GM18861 (cell line): Measurements from ENCODE around the gene KLF4.

Experiments used
- ATAC-seq: cut with Tn5 transposase; IDR thresholded peaks from one replicate; pipeline ENCODE4 v1.9.1; 2021; ENCODE audit not compliant: unreplicated experiment

KLF4 gene

DNA sequence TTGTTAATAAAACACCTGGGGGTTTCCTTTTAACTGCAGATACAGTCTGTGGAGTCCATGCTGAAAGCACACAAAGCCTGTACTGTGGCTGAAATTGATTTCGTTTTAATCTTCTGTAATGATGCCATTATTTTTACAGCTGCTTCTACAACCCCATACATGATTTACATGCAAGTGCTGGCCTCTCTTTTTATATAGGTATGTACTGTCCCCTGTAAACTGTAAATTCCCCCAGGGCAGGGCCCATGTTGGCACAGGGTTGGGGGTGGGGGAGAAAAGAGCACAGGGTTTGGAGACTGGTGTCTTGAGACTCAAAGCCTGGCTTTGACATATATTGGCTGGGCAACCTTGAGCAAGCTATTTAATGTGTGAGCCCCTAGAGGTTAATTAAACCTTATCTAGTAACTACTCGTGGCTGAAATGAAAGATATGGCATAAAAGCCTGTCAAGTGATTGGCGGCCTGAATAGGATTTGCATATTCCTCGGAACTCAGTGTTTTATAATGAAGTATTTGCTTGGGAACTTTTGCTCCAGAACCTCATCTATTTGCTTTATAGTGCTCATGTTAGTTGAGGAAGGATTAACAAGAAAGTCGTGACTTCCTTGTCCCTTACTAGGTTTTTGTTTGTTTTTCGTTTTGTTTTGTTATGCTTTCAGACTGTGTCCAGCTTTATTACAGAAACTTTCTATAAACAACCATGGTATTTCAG lies 34.0 kb downstream of the KLF4 start:
- ATAC-seq: no peak

DNA sequence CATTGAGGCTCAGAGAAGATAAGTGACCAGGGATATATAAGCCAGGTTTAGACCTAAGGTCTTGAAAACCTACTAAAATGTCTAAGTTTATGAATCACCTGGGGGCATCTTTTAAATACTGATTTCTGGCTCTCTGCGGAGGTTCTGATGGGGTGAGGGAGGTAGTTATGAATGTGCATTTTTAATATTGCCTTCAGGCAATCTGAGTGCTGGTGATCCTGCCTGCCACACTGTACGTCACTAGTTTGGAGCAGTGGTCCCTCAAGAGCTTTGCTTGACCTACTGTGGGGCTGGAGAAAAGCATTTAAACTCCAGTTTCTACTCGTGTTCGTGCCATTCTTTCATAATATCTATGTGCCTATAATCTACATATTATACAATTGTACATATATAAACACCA lies 36.1 kb downstream of the KLF4 start:
- ATAC-seq: no peak

DNA sequence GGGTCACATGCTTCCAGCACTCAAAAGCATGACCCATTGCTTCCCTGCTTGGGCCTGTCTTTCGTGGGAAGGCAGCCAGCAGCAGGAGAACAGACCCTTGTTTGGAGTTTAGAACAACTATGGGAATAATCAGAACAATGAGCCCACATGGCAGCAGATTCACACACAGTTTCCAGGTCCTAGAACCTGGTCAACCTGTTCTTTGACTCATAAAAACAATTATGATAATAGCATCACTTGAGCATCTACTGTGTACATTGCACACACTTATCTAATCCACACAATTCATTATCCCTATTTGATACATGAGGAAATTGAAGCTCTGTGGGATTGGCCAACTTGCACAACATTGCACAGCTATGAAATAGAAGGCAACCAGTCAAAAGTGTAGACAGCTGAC lies 41.7 kb downstream of the KLF4 start:
- ATAC-seq: no peak

DNA sequence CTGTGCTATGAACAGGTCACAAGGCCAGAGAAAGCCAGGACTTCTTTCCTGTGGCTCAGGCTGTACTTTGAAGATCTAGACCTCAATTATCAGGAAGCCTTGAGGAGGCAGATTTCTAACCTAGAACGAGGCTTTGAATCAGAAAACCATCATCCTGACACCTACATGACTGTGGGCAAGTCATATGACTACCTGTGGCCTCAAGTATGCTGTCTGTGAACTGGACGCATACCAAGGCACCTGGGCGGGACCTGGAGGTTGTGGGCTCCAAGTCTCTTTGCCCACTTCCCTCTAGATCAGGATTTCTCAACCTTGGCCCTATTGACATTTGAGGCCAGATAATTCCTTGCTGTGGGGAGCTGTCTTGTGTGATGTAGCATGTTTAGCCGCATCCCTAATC lies 42.5 kb downstream of the KLF4 start:
- ATAC-seq: no peak

DNA sequence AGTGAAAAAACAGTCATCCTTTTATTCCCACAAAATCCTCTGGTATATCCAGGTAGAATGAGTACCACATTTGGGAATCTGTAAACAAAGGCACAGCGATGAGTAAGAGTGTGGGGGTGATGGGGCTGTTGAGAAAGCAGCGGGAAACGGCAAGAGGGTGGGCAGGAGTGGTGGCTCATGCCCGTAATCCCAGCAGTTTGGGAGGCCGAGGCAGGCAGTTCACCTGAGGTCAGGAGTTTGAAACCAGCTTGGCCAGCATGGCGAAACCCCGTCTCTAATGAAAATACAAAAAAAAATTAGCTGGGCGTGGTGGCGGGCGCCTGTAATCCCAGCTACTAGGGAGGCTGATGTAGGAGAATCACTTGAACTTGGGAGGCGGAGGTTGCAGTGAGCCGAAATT lies 43.1 kb downstream of the KLF4 start:
- ATAC-seq: no peak

DNA sequence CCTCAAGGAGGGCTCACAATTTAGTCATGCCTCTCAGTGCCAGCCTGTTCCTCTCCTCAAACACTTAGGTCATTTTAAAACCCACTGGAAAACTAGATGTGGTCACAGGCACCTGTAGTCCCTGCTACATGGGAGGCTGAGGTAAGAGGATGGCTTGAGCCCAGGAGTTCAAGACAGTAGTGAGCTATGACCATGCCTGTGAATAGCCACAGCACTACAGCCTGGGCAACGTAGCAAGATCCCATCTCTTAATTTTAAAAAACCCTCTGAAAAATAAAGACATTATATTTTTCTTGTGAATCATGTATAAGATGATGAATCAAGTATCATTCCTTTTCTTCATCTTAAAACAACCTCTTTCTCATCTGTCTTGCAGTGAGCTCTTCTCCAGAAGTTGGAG lies 45.8 kb downstream of the KLF4 start:
- ATAC-seq: no peak

DNA sequence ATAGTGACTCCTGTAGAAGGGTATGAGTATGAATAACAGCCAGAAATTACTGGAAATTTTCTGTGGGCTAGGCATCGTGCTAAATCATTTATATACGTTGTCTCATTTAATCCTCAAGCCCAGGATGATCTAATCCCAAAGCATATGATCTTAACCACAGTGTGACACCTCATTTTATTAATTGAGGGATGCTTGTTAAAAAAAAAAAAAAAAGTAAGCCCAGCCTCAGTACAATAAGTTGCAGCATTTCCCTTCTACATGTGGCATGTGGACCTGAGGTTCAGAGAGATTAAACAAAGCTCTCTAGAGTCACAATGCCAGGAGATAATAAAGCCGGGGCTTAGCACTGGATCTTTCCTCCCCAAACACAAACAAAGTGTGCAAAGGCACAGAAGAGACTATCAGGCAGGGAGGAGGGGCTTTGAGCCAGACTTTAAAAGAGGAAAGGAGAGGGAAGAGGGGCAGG lies 49.5 kb downstream of the KLF4 start:
- ATAC-seq: no peak

DNA sequence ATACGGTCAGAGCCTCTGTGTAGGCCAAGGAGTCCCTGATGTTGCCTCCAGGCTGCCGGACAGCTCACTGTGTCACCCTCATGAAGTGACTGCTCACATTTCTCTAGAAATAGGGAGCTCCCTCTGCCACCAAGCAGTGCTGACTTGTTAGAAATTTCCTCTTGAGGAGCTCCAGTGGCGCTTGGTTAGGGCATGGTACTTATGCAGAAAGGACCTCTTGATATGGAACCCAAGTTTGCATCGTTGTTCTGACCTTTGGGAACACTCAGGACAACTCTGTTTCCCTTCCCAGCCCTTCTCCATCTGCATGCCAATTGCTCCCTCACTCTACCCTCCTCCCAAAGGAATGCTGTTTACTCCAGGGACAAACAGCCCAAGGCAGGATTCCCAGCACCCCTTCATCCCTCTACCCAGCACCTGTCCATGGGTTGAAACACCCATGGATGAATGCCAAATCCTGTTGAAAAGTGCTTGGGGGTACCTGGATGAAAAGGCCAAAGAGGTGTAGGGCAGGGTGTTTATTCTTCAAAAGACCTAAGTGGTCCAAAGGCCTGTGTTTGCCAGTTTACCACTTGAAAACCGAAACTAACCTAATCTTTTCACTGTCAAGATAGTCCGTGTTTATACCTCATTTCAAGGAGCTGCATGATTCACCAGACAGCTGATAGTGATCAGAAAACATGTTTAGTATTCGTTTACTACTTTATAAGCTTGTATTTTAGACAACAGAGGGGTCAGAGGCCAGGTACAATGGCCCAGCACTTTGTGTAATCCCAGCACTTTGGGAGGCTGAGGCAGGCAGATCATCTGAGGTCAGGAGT lies 51.1 kb downstream of the KLF4 start:
- ATAC-seq: no peak

DNA sequence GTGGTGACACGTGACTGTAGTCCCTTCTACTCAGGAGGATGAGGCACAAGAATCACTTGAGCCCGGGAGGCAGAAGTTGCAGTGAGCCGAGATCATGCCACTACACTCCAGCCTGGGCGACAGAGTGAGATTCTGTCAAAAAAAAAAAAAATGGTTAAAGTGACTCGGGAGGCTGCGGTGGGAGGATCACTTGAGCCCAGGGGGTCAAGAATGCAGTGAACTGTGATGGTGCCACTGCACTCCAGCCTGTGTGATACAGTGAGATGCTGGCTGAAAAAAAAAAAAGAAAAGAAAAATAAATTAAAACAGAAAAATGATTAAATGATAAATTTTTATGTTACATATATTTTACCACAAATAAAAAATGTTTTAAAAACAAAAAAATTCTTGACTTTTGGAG lies 51.9 kb downstream of the KLF4 start:
- no peak for ATAC-seq

DNA sequence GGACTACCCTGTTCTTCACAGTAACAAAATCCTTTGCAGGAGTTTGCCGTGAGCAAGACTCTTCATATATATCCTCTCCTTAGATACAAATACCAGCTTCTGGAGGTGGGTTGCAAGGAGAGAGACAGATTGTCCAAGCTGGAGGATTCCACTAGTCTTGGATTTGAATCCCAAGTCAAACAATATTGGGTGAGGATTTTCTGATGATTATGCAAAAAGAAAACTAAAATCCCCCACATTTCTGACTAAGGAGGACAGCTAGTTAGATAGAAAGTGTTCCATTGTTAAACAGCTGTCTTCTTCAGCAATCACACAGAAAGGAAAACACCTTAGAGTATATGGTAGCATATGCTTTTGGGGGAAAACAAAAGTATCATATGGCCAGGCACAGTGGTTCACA lies 54.2 kb downstream of the KLF4 start:
- no peak for ATAC-seq
